Keratinocyte (primary cell): Measurements from ENCODE around the gene FGF18. TPM values are rescaled to one million over a fixed set of nuclear protein-coding genes. Genes with fewer than 3 reads are reported as not detected.
"Not testable (repeated sequence)": the region's sequence is repeated elsewhere in the genome, so short reads cannot be mapped to it uniquely, and the experiment has no call there.

ENCODE experiments used
- DNase-seq: peaks from one replicate; pipeline ENCODE4 v3.0.0-alpha.2; 2011; ENCODE audit warnings: low read depth, missing footprints, low spot score
- FAIRE-seq: peaks from 2 replicates; lab custom pipeline; 2011; peaks lifted over from hg19 to GRCh38; lab: Jason Lieb, UNC
- H2AFZ ChIP-seq: 2 replicates; pipeline ENCODE4 v1.6.0; 2012; ENCODE audit warnings: low read length, control low read depth, inconsistent platforms; ENCODE audit not compliant: control insufficient read depth
- H3K27ac ChIP-seq: 2 replicates; pipeline ENCODE4 v1.5.1; 2011; ENCODE audit warnings: low read length; ENCODE audit not compliant: control insufficient read depth, insufficient read depth
- H3K27me3 ChIP-seq: 3 replicates; pipeline ENCODE4 v1.6.0; 2011; ENCODE audit warnings: low read length; ENCODE audit not compliant: control insufficient read depth, insufficient read depth; ENCODE audit errors: extremely low read depth
- H3K36me3 ChIP-seq, 2 experiments: 2 replicates in 1 of 2; 3 replicates in 1 of 2; pipeline ENCODE4 v1.5.1; 2011; ENCODE audit warnings: low read length in 2 of 2, mild to moderate bottlenecking in 1 of 2; ENCODE audit not compliant: control insufficient read depth in 2 of 2, insufficient read depth in 2 of 2; ENCODE audit errors: extremely low read depth in 1 of 2
- H3K4me1 ChIP-seq: 3 replicates; pipeline ENCODE4 v1.5.1; 2011; ENCODE audit warnings: low read length; ENCODE audit not compliant: control insufficient read depth, insufficient read depth; ENCODE audit errors: extremely low read depth
- H3K4me2 ChIP-seq: 3 replicates; pipeline ENCODE4 v1.6.0; 2011; ENCODE audit warnings: low read depth, low read length; ENCODE audit not compliant: control insufficient read depth, insufficient read depth; ENCODE audit errors: extremely low read depth
- H3K4me3 ChIP-seq, 3 experiments: fragments of 200-600 bp in 1 of 3; sonication (generic) in 1 of 3; 2 replicates in 2 of 3; 3 replicates in 1 of 3; pipeline ENCODE4 v1.5.1; 2011 to 2016; ENCODE audit warnings: low read length in 3 of 3, mild to moderate bottlenecking in 3 of 3, control low read depth in 2 of 3, inconsistent platforms in 1 of 3, low read depth in 1 of 3, mixed read lengths in 1 of 3, mixed run types in 1 of 3, moderate library complexity in 1 of 3; ENCODE audit not compliant: control insufficient read depth in 2 of 3, insufficient read depth in 2 of 3; ENCODE audit errors: extremely low read depth in 1 of 3
- H3K79me2 ChIP-seq: 2 replicates; pipeline ENCODE4 v1.6.0; 2012; ENCODE audit warnings: low read length; ENCODE audit not compliant: control insufficient read depth, insufficient read depth
- H3K9ac ChIP-seq: 3 replicates; pipeline ENCODE4 v1.6.0; 2011; ENCODE audit warnings: low read length; ENCODE audit not compliant: control insufficient read depth, insufficient read depth; ENCODE audit errors: extremely low read depth
- H3K9me1 ChIP-seq: 3 replicates; pipeline ENCODE4 v1.6.0; 2011; ENCODE audit warnings: low read length; ENCODE audit not compliant: control insufficient read depth, insufficient read depth; ENCODE audit errors: extremely low read depth
- H3K9me3 ChIP-seq: 2 replicates; pipeline ENCODE4 v1.5.1; 2012; ENCODE audit warnings: low read depth, low read length; ENCODE audit not compliant: control insufficient read depth
- H4K20me1 ChIP-seq: 3 replicates; pipeline ENCODE4 v1.6.0; 2011; ENCODE audit warnings: low read length; ENCODE audit not compliant: control insufficient read depth, insufficient read depth; ENCODE audit errors: extremely low read depth
- EZH2 ChIP-seq: IDR thresholded peaks from one replicate; pipeline ENCODE4 v1.6.1; 2012; ENCODE audit warnings: inconsistent platforms, mild to moderate bottlenecking, low read length, moderate library complexity
- dilution Hi-C: fragments of 300-500 bp; cut with MboI; formaldehyde crosslinking; loops from one replicate; pipeline ENCODE4 v1.7.0; 2020; ENCODE audit warnings: low sequenced_read_pairs; ENCODE audit not compliant: extremely low pct_ligation_motif_present
- polyA plus RNA-seq, 5 experiments: library from polyadenylated mRNA; depleted of rRNA in 3 of 5; stranded (reverse) in 3 of 5; stranded (forward) in 1 of 5; unstranded in 1 of 5; fragments of >200 nt; gene quantifications; 1 replicate in 1 of 5; 2 replicates in 3 of 5; 3 replicates in 1 of 5; pipeline versions ENCODE4 v1.2.1 to v1.2.3, GENCODE V29; 2011 to 2012; ENCODE audit warnings: missing spikeins in 2 of 5, low read depth in 1 of 5, low replicate concordance in 1 of 5
- TF ChIP-seq, protein P1 (sequence below), 3 experiments: IDR thresholded peaks in 1 of 3; conservative IDR thresholded peaks in 1 of 3; optimal IDR thresholded peaks in 1 of 3; 2 replicates in 2 of 3; 3 replicates in 1 of 3; pipeline versions ENCODE3 to v1.5.1; 2011; ENCODE audit warnings: low read length in 3 of 3, mild to moderate bottlenecking in 3 of 3, moderate library complexity in 2 of 3, control low read depth in 1 of 3, inconsistent platforms in 1 of 3; ENCODE audit not compliant: insufficient read depth in 2 of 3; ENCODE audit errors: extremely low read depth in 1 of 3

The FGF18 gene
- polyA plus RNA-seq, 1 donor (not counting 4 experiments of a cell fraction or from before 2014, with no cell fraction given): 0.05 TPM

DNA sequence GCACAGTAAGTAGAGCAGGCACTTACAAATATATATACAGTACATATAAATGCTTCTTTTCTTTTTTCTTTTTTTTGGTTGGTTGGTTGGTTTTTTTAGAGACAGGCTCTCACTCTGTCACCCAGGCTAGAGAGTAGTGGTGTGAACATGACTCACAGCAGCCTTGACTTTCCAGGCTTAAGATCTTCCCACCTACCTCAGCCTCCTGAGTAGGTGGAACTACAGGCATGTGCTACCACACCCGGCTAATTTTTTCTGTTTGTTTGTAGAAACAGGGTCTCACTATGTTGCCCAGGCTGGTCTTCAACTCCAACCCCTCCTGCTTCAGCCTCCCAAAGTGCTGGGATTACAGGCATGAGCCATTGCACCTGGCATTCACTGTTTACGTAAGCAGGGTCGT lies 34.4 kb upstream of the FGF18 start:
- FAIRE-seq, H3K9me3 ChIP-seq, H3K9me1 ChIP-seq, H3K27ac ChIP-seq, H3K4me3 ChIP-seq, H2AFZ ChIP-seq, dilution Hi-C loops, DNase-seq, H3K27me3 ChIP-seq, H3K9ac ChIP-seq, H3K4me1 ChIP-seq, H3K4me2 ChIP-seq: not testable (repeated sequence)
- Histone ChIP-seq H3K36me3 (peaks cover 3 to 16% of the 10 kb centered on the region in 2 experiments), H4K20me1 (peaks cover 14% of the 10 kb centered on the region), H3K79me2 (peaks cover 23% of the 10 kb centered on the region)

DNA sequence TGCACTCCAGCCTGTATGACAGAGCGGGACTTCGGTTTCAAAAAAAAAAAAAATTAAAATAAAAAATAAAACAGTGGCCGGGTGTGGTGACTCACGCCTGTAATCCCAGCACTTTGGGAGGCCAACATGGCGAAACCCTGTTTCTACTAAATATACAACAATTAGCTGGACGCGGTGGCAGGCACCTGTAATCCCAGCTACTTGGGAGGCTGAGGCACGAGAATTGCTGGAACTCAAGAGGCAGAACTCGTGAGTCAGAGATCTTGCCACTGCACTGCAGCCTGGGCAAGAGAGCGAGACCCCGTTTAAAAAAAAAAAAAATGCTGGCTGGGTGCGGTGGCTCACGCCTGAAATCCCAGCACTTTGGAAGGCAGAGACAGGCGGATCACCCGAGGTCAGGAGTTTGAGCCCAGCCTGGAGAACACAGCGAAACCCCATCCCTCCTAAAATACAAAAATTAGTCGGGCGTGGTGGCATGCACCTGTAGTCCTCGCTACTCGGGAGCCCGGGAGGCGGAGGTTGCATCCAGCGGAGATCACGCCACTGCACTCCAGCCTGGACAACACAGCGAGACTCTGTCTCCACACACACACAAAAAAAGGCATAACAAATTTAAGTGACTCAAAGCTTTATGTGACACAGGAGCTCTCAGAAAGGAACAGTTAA lies 33.3 kb upstream of the FGF18 start:
- H3K4me2 ChIP-seq: peak overlapping the region; percentile 89
- no peak overlapping the region for H2AFZ ChIP-seq
- TF ChIP-seq, protein P1, sequence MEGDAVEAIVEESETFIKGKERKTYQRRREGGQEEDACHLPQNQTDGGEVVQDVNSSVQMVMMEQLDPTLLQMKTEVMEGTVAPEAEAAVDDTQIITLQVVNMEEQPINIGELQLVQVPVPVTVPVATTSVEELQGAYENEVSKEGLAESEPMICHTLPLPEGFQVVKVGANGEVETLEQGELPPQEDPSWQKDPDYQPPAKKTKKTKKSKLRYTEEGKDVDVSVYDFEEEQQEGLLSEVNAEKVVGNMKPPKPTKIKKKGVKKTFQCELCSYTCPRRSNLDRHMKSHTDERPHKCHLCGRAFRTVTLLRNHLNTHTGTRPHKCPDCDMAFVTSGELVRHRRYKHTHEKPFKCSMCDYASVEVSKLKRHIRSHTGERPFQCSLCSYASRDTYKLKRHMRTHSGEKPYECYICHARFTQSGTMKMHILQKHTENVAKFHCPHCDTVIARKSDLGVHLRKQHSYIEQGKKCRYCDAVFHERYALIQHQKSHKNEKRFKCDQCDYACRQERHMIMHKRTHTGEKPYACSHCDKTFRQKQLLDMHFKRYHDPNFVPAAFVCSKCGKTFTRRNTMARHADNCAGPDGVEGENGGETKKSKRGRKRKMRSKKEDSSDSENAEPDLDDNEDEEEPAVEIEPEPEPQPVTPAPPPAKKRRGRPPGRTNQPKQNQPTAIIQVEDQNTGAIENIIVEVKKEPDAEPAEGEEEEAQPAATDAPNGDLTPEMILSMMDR (optimal IDR thresholded peaks at IDR 0.05 in 1 of 3, IDR thresholded peaks at IDR 0.05 in 1 of 3, conservative IDR thresholded peaks at IDR 0.05 in 1 of 3; ENCODE audit: extremely low read depth in 1 of 3, insufficient read depth in 2 of 3, low read length in 3 of 3): no peak
- TF ChIP-seq EZH2: no peak

More for the DNA sequence above, 33.3 kb upstream of the FGF18 start:
- no peak for FAIRE-seq
- Histone ChIP-seq H3K9me3 (no peaks in the 10 kb centered on the region), H4K20me1 (peaks cover 25% of the 10 kb centered on the region), H3K9me1 (no peaks in the 10 kb centered on the region), H3K36me3 (peaks cover 6 to 27% of the 10 kb centered on the region in 2 experiments), H3K79me2 (peaks cover 35% of the 10 kb centered on the region), H3K4me1 (peaks cover 11% of the 10 kb centered on the region), H3K27ac (no peak overlapping the region), H3K27me3 (no peaks in the 10 kb centered on the region), H3K4me3 (no peak overlapping the region), H3K9ac (no peak overlapping the region)
- dilution Hi-C loops: no loop called here
- no peak for DNase-seq
